ENCODE data around the gene NOL3.

The NOL3 gene

GRCh38 chr16:67190041-67190440, 19.7 kb downstream of the NOL3 start, which contains the start of gene EXOC3L1:
EXOC3L1 (minus strand) TSS chr16:67190136; CDS start chr16:67189676, 460 bp downstream.
- no peak for DNase-seq (ENCODE audit: low read depth)

DNA sequence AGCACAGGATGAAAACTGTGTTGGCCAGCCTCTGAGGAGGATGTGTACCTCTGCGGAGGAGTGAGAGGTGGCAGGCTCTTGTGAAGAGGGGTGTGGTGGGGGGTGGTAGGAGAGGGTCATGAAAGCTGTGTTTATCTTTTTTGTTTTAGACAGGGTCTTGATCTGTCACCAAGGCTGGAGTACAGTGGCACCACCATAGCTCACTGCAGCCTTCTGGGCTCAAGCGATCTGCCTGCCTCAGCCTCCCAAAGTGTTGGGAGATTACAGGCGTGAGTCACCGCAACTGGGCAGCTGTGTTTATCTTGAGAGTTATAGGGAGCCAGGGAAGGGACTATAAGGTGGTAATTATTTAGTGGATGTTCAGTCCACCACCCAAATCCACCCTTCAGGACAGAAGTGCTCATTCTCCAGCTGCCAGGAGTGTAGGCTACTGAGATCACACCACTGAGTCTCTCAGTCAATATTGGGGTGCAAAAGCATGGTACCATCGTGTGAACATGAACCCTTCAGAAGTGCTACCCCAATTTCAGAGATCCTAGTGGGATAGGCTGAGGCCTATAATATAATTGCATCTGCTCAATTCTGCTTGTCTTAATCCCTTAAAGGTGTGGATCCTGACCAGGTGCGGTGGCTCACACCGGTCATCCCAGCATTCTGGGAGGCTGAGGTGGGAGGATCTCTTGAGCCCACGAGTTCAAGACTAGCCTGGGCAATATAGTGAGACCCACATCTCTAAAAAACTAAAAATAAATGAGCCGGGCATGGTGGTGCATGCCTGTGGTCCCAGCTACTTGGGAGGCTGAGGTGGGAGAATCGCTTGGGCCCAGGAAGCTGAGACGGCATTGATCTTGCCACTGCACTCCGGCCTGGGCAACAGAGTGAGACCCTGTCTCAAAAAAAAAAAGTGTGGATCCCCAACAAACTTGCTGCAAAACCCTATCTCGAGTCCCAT, 20.4 kb downstream of the NOL3 start:
- DNase-seq (ENCODE audit: low read depth), result no peak

- DNase-seq (ENCODE audit: low read depth), result no peak
Measured at GRCh38 chr16:67191411-67191994, 21.2 kb downstream of the NOL3 start.

GRCh38 chr16:67191995-67192681, 21.8 kb downstream of the NOL3 start, which contains the start of gene E2F4:
E2F4 (plus strand) TSS chr16:67192155; CDS start chr16:67192228, 73 bp downstream.
- DNase-seq (ENCODE audit: low read depth), result peak; percentile 80

- no peak for DNase-seq (ENCODE audit: low read depth)
Measured at GRCh38 chr16:67192781-67193361, 22.5 kb downstream of the NOL3 start.

GRCh38 chr16:67193536-67193935, 23.2 kb downstream of the NOL3 start:
- no peak for DNase-seq (ENCODE audit: low read depth)

- no peak for DNase-seq (ENCODE audit: low read depth)
Measured at GRCh38 chr16:67194260-67194659, 23.9 kb downstream of the NOL3 start.

- no peak for DNase-seq (ENCODE audit: low read depth)
Measured at GRCh38 chr16:67195676-67196075, 25.3 kb downstream of the NOL3 start.

- no peak for DNase-seq (ENCODE audit: low read depth)
Measured at GRCh38 chr16:67196881-67197280, 26.5 kb downstream of the NOL3 start.

DNA sequence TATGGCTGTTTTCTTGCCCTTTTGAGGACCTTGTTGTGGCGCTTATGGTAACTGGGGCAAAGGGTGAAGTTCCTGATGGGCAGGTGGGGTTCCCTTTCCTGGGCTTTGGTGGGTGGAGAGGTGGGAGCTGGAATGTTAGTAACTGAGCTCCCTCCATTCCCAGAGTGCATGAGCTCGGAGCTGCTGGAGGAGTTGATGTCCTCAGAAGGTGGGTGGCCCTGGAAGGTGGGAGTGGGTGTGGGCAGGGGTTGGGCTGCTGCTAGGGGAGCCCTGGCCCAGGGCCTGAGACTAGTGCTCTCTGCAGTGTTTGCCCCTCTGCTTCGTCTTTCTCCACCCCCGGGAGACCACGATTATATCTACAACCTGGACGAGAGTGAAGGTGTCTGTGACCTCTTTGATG, 27.4 kb downstream of the NOL3 start:
- DNase-seq (ENCODE audit: low read depth), result no peak

DNA sequence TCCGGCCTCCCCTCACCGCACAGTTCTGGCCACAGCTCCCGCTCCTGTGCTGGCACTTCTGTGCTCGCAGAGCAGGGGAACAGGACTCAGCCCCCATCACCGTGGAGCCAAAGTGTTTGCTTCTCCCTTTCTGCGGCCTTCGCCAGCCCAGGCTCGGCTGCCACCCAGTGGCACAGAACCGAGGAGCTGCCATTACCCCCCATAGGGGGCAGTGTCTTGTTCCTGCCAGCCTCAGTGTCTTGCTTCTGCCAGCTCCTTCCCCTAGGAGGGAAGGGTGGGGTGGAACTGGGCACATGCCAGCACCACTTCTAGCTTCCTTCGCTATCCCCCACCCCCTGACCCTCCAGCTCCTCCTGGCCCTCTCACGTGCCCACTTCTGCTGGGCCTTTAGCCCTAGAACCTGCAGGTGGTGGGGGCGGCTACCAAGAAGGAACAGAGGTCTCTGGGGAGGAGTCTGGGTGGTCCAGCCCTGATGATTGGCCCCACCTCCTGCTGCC, 27.9 kb downstream of the NOL3 start:
- no peak for DNase-seq (ENCODE audit: low read depth)

DNA sequence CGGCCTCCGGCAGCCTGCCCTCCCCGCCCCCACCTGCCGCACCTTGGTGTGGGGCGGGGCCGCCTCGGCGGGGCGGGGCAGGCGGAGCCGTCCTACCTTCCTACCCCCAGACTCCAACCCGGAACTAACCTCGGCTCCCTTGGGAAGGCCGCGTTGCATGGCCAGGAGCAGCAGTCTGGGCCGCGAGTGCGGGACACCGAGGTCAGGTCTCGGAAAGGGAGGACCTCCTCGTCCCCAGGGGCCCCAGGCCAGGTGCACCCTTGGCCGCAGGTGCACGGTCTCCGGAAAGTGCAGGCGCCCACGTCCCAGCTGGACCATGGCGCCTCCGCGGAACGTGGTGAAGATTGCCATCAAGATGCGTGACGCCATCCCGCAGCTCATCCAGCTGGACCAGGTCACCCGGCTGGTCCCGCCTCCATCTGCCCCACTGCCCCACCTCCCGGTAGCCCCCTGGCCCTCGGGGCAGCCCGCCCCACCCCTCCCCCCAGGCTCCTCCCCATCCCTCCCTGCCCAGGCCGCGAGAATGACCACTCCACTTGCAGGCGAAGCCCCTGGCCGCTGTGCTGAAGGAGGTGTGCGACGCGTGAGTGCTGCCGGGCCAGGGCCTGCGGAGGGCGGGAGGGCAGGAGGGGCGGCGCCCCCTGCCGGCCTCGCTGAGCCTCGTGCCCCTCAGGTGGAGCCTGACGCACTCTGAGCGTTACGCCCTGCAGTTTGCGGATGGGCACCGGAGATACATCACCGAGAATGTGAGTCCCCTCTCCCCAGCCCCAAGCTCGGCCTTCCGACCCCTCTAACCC, 28.9 kb downstream of the NOL3 start, which contains the start of gene ELMO3:
ELMO3 (plus strand) TSS at position 121 of the 797 bp plus-strand sequence; CDS start at position 317, 196 bp downstream.
- no peak for DNase-seq (ENCODE audit: low read depth)

DNA sequence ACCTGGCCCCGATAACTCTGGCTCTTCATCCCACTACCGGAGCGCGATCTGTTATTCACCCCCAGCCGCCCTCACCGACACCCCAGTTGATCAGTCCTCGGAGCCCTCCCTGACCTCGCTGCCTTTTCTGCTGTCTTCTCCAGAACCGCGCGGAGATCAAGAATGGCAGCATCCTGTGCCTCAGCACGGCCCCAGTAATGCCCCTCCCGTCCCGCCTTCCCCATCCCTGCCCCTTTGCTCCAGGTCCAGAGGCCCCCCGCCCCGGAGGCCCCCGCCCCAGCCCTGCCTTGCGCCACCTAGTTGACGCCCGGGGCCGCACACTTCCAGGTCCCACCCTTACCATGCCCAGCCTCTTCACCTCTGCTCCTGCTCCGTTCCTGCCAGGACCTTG, 29.5 kb downstream of the NOL3 start:
- DNase-seq (ENCODE audit: low read depth), result no peak

- DNase-seq (ENCODE audit: low read depth), result no peak
Measured at GRCh38 chr16:67200491-67200890, 30.2 kb downstream of the NOL3 start.

GRCh38 chr16:67201411-67202345, 31.3 kb downstream of the NOL3 start:
- DNase-seq (ENCODE audit: low read depth), result no peak

- no peak for DNase-seq (ENCODE audit: low read depth)
Measured at GRCh38 chr16:67202426-67202825, 32.1 kb downstream of the NOL3 start.

- DNase-seq (ENCODE audit: low read depth), result no peak
Measured at GRCh38 chr16:67202956-67203493, 32.7 kb downstream of the NOL3 start.

DNA sequence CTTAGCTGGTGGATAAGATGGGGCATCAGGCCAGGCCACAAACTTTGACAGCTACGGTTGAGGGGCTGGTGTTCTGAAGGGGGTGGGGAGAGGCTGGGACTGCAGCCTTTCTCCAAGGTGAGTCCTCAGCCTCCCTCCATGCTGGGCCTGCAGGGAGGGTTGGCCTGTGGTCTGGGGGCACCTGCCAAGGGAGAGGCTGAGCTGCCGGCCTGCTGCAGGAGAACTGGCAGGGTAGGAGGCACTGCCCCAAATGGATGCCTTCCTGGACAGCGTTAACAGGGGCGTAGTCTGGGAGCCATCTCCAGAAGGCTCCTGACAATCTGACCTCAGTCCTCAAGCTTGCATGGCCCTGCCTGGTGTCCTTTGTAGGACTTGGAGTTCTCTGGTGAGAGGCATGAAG, 33.7 kb downstream of the NOL3 start:
- DNase-seq (ENCODE audit: low read depth), result no peak

GRCh38 chr16:67206129-67206837, 35.9 kb downstream of the NOL3 start:
- DNase-seq (ENCODE audit: low read depth), result no peak

Data from activated T-helper 9 cell treated with anti-CD3 and anti-CD28 coated beads, Interleukin-2, amount 50 U/mL, for 16 hours (primary cell).